IMR-90 (cell line): ENCODE data around the gene NPTX1. TPM values are rescaled to one million over a fixed set of nuclear protein-coding genes. Genes with fewer than 3 reads are reported as not detected.

Experiments
- ATAC-seq: fragments of 200-7000 bp; cut with Tn5 transposase; 2 replicates; pipeline ENCODE4 v1.9.1; 2020; ENCODE audit warnings: low read depth, mild to moderate bottlenecking, moderate library complexity
- BruUV-seq: library from RNA; stranded (reverse); fragments of 400-500 nt; replicated peaks from 2 replicates; lab custom pipeline; 2021; lab: Mats Ljungman, UMichigan
- CTCF ChIA-PET: fragments of 300-600 bp; formaldehyde crosslinking; extraction: SDS; loops from one replicate; lab custom pipeline; 2021; ENCODE audit warnings: antibody characterized with exemption; lab: Yijun Ruan, JAX
- POLR2A ChIA-PET: fragments of 300-600 bp; sonication (Branson Sonifier 250); formaldehyde crosslinking; loops from one replicate; lab custom pipeline; 2022; ENCODE audit warnings: antibody characterized with exemption; ENCODE audit not compliant: unreplicated experiment; lab: Charles Lee
- DNase-seq: peaks from one replicate; pipeline ENCODE4 v3.0.0; 2013
- H2AFZ ChIP-seq: replicated peaks from 2 replicates; pipeline ENCODE3; 2013; ENCODE audit warnings: low read length, mild to moderate bottlenecking; ENCODE audit not compliant: poor library complexity
- H2AK5ac ChIP-seq: 2 replicates; pipeline ENCODE4 v1.6.1; 2013; ENCODE audit warnings: low read depth, low read length, inconsistent platforms
- H2AK9ac ChIP-seq: replicated peaks from 2 replicates; pipeline ENCODE3; 2013; ENCODE audit warnings: mild to moderate bottlenecking, low read depth, low read length, moderate library complexity; ENCODE audit not compliant: poor library complexity
- H2BK120ac ChIP-seq: 2 replicates; pipeline ENCODE4 v1.6.1; 2013; ENCODE audit warnings: low read depth, low read length, inconsistent platforms
- H2BK15ac ChIP-seq: 3 replicates; pipeline ENCODE4 v1.6.1; 2013; ENCODE audit warnings: low read depth, low read length, inconsistent platforms
- H2BK20ac ChIP-seq: 2 replicates; pipeline ENCODE4 v1.6.1; 2013; ENCODE audit warnings: low read depth, mild to moderate bottlenecking, inconsistent platforms, low read length, moderate library complexity
- H2BK5ac ChIP-seq: 2 replicates; pipeline ENCODE4 v1.6.1; 2013; ENCODE audit warnings: mild to moderate bottlenecking, low read depth, low read length, inconsistent platforms; ENCODE audit not compliant: poor library complexity, severe bottlenecking
- H3K14ac ChIP-seq: replicated peaks from 2 replicates; pipeline ENCODE4 v1.6.1; 2013; ENCODE audit warnings: low read depth, low read length, inconsistent platforms
- H3K18ac ChIP-seq: 2 replicates; pipeline ENCODE4 v1.6.1; 2013; ENCODE audit warnings: low read depth, low read length, control low read depth
- H3K23ac ChIP-seq: 2 replicates; pipeline ENCODE4 v1.6.1; 2013; ENCODE audit warnings: low read depth, low read length, inconsistent platforms
- H3K27ac ChIP-seq: 2 replicates; pipeline ENCODE4 v1.5.1; 2013; ENCODE audit warnings: mild to moderate bottlenecking, control low read depth, low read length; ENCODE audit not compliant: insufficient read depth
- H3K27me3 ChIP-seq: 2 replicates; pipeline ENCODE4 v1.6.1; 2013; ENCODE audit warnings: low read length; ENCODE audit not compliant: control insufficient read depth, insufficient read depth
- H3K36me3 ChIP-seq: 2 replicates; pipeline ENCODE4 v1.6.1; 2013; ENCODE audit warnings: low read length, mixed read lengths; ENCODE audit not compliant: control insufficient read depth, insufficient read depth
- H3K4ac ChIP-seq: 2 replicates; pipeline ENCODE4 v1.6.1; 2013; ENCODE audit warnings: low read depth, low read length, inconsistent platforms
- H3K4me1 ChIP-seq: 2 replicates; pipeline ENCODE4 v1.6.1; 2013; ENCODE audit warnings: low read length, mixed read lengths; ENCODE audit not compliant: control insufficient read depth, insufficient read depth
- H3K4me2 ChIP-seq: 2 replicates; pipeline ENCODE4 v1.6.1; 2013; ENCODE audit warnings: low read depth, mild to moderate bottlenecking, control low read depth, low read length, moderate library complexity
- H3K4me3 ChIP-seq: 2 replicates; pipeline ENCODE4 v1.5.1; 2013; ENCODE audit warnings: low read depth, mild to moderate bottlenecking, control low read depth, low read length, moderate library complexity; ENCODE audit not compliant: insufficient read depth
- H3K56ac ChIP-seq: 2 replicates; pipeline ENCODE4 v1.6.1; 2013; ENCODE audit warnings: low read length, inconsistent platforms; ENCODE audit not compliant: insufficient read depth; ENCODE audit errors: extremely low read depth
- H3K79me1 ChIP-seq, 2 experiments: 2 replicates each; pipeline ENCODE4 v1.6.1; 2013; ENCODE audit warnings: low read length in 2 of 2, inconsistent platforms in 1 of 2, low read depth in 1 of 2
- H3K9ac ChIP-seq: 2 replicates; pipeline ENCODE4 v1.6.1; 2013; ENCODE audit warnings: low read depth, low read length, control low read depth
- H3K9me1 ChIP-seq: 2 replicates; pipeline ENCODE4 v1.6.1; 2013; ENCODE audit warnings: low read length, inconsistent platforms; ENCODE audit not compliant: insufficient read depth
- H3K9me3 ChIP-seq: 2 replicates; pipeline ENCODE4 v1.6.1; 2013; ENCODE audit warnings: low read length; ENCODE audit not compliant: control insufficient read depth, insufficient read depth
- H4K20me1 ChIP-seq: 2 replicates; pipeline ENCODE4 v1.6.1; 2013; ENCODE audit warnings: low read length, inconsistent platforms; ENCODE audit not compliant: insufficient read depth
- H4K5ac ChIP-seq: 2 replicates; pipeline ENCODE4 v1.6.1; 2013; ENCODE audit warnings: mild to moderate bottlenecking, low read depth, low read length, control low read depth
- H4K8ac ChIP-seq, 2 experiments: 2 replicates each; pipeline ENCODE4 v1.6.1; 2013; ENCODE audit warnings: low read depth in 2 of 2, low read length in 2 of 2, control low read depth in 1 of 2, inconsistent platforms in 1 of 2
- H4K91ac ChIP-seq: 2 replicates; pipeline ENCODE4 v1.6.1; 2013; ENCODE audit warnings: low read depth, low read length, inconsistent platforms; ENCODE audit not compliant: insufficient read depth
- CEBPB ChIP-seq: IDR thresholded peaks from 2 replicates; pipeline ENCODE4 v1.6.1; 2012; ENCODE audit warnings: low read depth, low read length, improper control_type of control experiment
- SMC3 ChIP-seq: fragments of 150-350 bp; IDR thresholded peaks from 2 replicates; pipeline ENCODE4 v1.6.1; 2016; ENCODE audit warnings: low read depth, mild to moderate bottlenecking, antibody characterized with exemption, low read length, moderate library complexity
- whole genome bisulfite sequencing, 2 experiments: methylation state at CpG; one replicate each; pipeline versions ENCODE4 v1.1.5 to v1.1.7; 2013; ENCODE audit warnings: missing lambda C conversion rate in 2 of 2; ENCODE audit not compliant: insufficient read length in 1 of 2; ENCODE audit errors: extremely low coverage in 2 of 2; 5-methylcytosine and 5-hydroxymethylcytosine counted together
- dilution Hi-C: fragments of 300-500 bp; cut with HindIII; formaldehyde crosslinking; loops from one replicate; pipeline ENCODE4 v1.14.3; 2018; ENCODE audit warnings: low sequenced_read_pairs; ENCODE audit not compliant: unreplicated experiment
- in situ Hi-C: fragments of 300-500 bp; cut with MboI; formaldehyde crosslinking; loops from 3 replicates; pipeline ENCODE4 v1.14.3; 2019; ENCODE audit warnings: low sequenced_read_pairs, inconsistent platforms, mixed read lengths
- intact Hi-C: fragments of 100-400 bp; cut with micrococcal nuclease; formaldehyde crosslinking; loops from 2 replicates; pipeline ENCODE4 v1.10.0; 2022
- polyA plus RNA-seq, 3 experiments: library from polyadenylated mRNA; depleted of rRNA; stranded (reverse); fragments of >200 nt; gene quantifications; 2 replicates each; pipeline ENCODE4 v1.2.3, GENCODE V29; 2012; ENCODE audit warnings: low replicate concordance in 1 of 3
- total RNA-seq: library from RNA; depleted of rRNA; stranded (reverse); fragments of >200 nt; gene quantifications from 2 replicates; pipeline ENCODE4 v1.2.3, GENCODE V29; 2012

The NPTX1 gene
- total and polyA plus RNA-seq, 2 of the 4 experiments (the other 2 are of a cell fraction): 20.8 to 39.5 TPM

GRCh38 chr17:80523956-80524712 lies 47.7 kb upstream of the NPTX1 start:
- Histone ChIP-seq H2BK120ac (no peak overlapping the region), H3K4me3 (no peak overlapping the region), H3K56ac (no peak overlapping the region), H2BK20ac (no peak overlapping the region), H4K91ac (no peak overlapping the region), H4K8ac (no peak overlapping the region), H3K18ac (no peak overlapping the region), H4K20me1 (no peaks in the 10 kb centered on the region), H3K27me3 (peaks cover 5% of the 10 kb centered on the region; the same call in 1 of the 2 replicates), H3K4me1 (peaks cover 6% of the 10 kb centered on the region), H3K79me1 (no peaks in the 10 kb centered on the region), H2BK5ac (no peak overlapping the region), H3K23ac (no peak overlapping the region), H4K5ac (no peak overlapping the region), H2AK9ac (no peak overlapping the region), H3K9ac (no peak overlapping the region), H3K9me3 (no peaks in the 10 kb centered on the region; the same call in 1 of the 2 replicates), H2BK15ac (no peak overlapping the region), H3K36me3 (no peaks in the 10 kb centered on the region), H3K14ac (no peak overlapping the region), H2AK5ac (no peak overlapping the region), H3K27ac (no peak overlapping the region), H3K9me1 (peaks cover 20% of the 10 kb centered on the region), H3K4ac (no peak overlapping the region), H3K4me2 (no peak overlapping the region), H2AFZ (peak overlapping the region; percentile 13)
- TF ChIP-seq SMC3 (no peak), CEBPB (no peak)
- dilution Hi-C loops: no loop called here
- intact Hi-C loops: no loop called here
- no TSS peak for BruUV-seq
- POLR2A ChIA-PET: no interaction called here
- in situ Hi-C loops: no loop called here
- CTCF ChIA-PET: no interaction called here
- DNase-seq (no peak), ATAC-seq (no peak)
- WGBS, 2 experiments: 63% methylated on average over 6 of the region's 16 CpGs; no CpG with 5 or more reads in 1 of the 2 experiments
